Effector memory CD8-positive, alpha-beta T cell (primary cell): ENCODE data around the gene NKX2-1.
"Not testable (repeated sequence)": the region's sequence is repeated elsewhere in the genome, so short reads cannot be mapped to it uniquely, and the experiment has no call there.

Experiments
- ATAC-seq: fragments of 150-1000 bp; cut with Tn5 transposase; replicated peaks from 2 replicates; pipeline ENCODE4 v1.10.0; 2021; ENCODE audit warnings: mild to moderate bottlenecking, moderate library complexity
- DNase-seq, 3 experiments: peaks; one replicate each; pipeline ENCODE4 v3.0.0; 2021
- H3K27ac Mint-ChIP-seq, 2 donors: one replicate each; pipeline ENCODE4 v1.8.0; 2022; ENCODE audit warnings: mild to moderate bottlenecking in 2 of 2, mixed read lengths in 2 of 2, moderate library complexity in 2 of 2
- H3K27me3 Mint-ChIP-seq, 2 donors: one replicate each; pipeline ENCODE4 v1.8.0; 2022; ENCODE audit warnings: mixed read lengths in 2 of 2
- H3K36me3 Mint-ChIP-seq: one replicate; pipeline ENCODE4 v1.8.0; 2022; ENCODE audit warnings: mild to moderate bottlenecking, moderate library complexity, mixed read lengths; ENCODE audit not compliant: insufficient read depth
- H3K4me1 Mint-ChIP-seq, 2 donors: one replicate each; pipeline ENCODE4 v1.8.0; 2022; ENCODE audit warnings: low read depth in 2 of 2, mixed read lengths in 2 of 2
- H3K4me3 Mint-ChIP-seq, 2 donors: one replicate each; pipeline ENCODE4 v1.8.0; 2022; ENCODE audit warnings: mild to moderate bottlenecking in 2 of 2, mixed read lengths in 2 of 2, moderate library complexity in 2 of 2
- H3K9me3 Mint-ChIP-seq, 2 donors: one replicate each; pipeline ENCODE4 v1.8.0; 2022; ENCODE audit warnings: mixed read lengths in 2 of 2

The NKX2-1 gene

GRCh38 chr14:36477266-36477665, 42.8 kb downstream of the NKX2-1 start:
- Mint-ChIP-seq H3K36me3 (no peaks in the 10 kb centered on the region), H3K4me3 (no peak overlapping the region), H3K9me3 (peaks cover 3 to 21% of the 10 kb centered on the region in 2 donors), H3K4me1 (no peaks in the 10 kb centered on the region), H3K27ac (peak overlapping the region in 1 of 2 donors; percentile 30), H3K27me3 (no peaks in the 10 kb centered on the region)
- ATAC-seq (no peak), DNase-seq (no peak)

GRCh38 chr14:36476061-36476460, 44.0 kb downstream of the NKX2-1 start:
- ATAC-seq, H3K4me3 Mint-ChIP-seq, H3K36me3 Mint-ChIP-seq, H3K27me3 Mint-ChIP-seq, DNase-seq, H3K27ac Mint-ChIP-seq, H3K4me1 Mint-ChIP-seq: not testable (repeated sequence)
- H3K9me3 Mint-ChIP-seq = peaks cover 3 to 21% of the 10 kb centered on the region in 2 donors

- ATAC-seq = no peak
- Mint-ChIP-seq H3K36me3 (no peaks in the 10 kb centered on the region), H3K4me3 (no peak overlapping the region), H3K27me3 (no peaks in the 10 kb centered on the region), H3K4me1 (no peaks in the 10 kb centered on the region), H3K27ac (no peak overlapping the region), H3K9me3 (peaks cover 0 to 12% of the 10 kb centered on the region in 2 donors)
- no peak for DNase-seq
Observed at GRCh38 chr14:36474593-36474992, 45.4 kb downstream of the NKX2-1 start.

GRCh38 chr14:36471431-36471830, 48.6 kb downstream of the NKX2-1 start:
- Mint-ChIP-seq H3K9me3 (no peaks in the 10 kb centered on the region), H3K4me3 (no peak overlapping the region), H3K27me3 (no peaks in the 10 kb centered on the region), H3K27ac (no peak overlapping the region), H3K4me1 (no peaks in the 10 kb centered on the region), H3K36me3 (no peaks in the 10 kb centered on the region)
- no peak for DNase-seq
- no peak for ATAC-seq

GRCh38 chr14:36467332-36467731, 52.7 kb downstream of the NKX2-1 start:
- no peak for DNase-seq
- no peak for ATAC-seq
- Mint-ChIP-seq H3K4me3 (no peak overlapping the region), H3K27ac (no peak overlapping the region), H3K9me3 (no peaks in the 10 kb centered on the region), H3K4me1 (no peaks in the 10 kb centered on the region), H3K27me3 (no peaks in the 10 kb centered on the region), H3K36me3 (no peaks in the 10 kb centered on the region)
